K562 (cell line): ENCODE measurements around the gene SH3BP5L. TPM values are rescaled to one million over a fixed set of nuclear protein-coding genes. Genes with fewer than 3 reads are reported as not detected.

Source experiments
- BCOR ChIP-seq: fragments of 450-650 bp; IDR thresholded peaks from 2 replicates; pipeline ENCODE4 v1.6.1; 2016
- BRD9 ChIP-seq: fragments of 450-650 bp; IDR thresholded peaks from 2 replicates; pipeline ENCODE4 v1.6.1; 2018; ENCODE audit warnings: low read depth; ENCODE audit not compliant: partially characterized antibody
- CEBPB ChIP-seq: fragments of 450-650 bp; IDR thresholded peaks from 2 replicates; pipeline ENCODE4 v1.6.1; 2016; ENCODE audit warnings: missing genetic modification characterization, missing compliant biosample characterization
- E2F4 ChIP-seq: sonication (generic); formaldehyde crosslinking; IDR thresholded peaks from 2 replicates; pipeline ENCODE4 v1.8.0; 2022; ENCODE audit warnings: mild to moderate bottlenecking, low read depth, missing genetic modification reagents
- ELF2 ChIP-seq: fragments of 250-450 bp; sonication (Bioruptor Pico); IDR thresholded peaks from 2 replicates; pipeline ENCODE4 v1.5.0; 2021; ENCODE audit warnings: mild to moderate bottlenecking
- EP400 ChIP-seq: fragments of 450-650 bp; IDR thresholded peaks from 2 replicates; pipeline ENCODE4 v1.6.1; 2017; ENCODE audit warnings: antibody characterized with exemption, mild to moderate bottlenecking, moderate library complexity
- ERF ChIP-seq: fragments of 450-650 bp; formaldehyde crosslinking; IDR thresholded peaks from 2 replicates; pipeline ENCODE4 v1.4.0; 2020; ENCODE audit warnings: mild to moderate bottlenecking, mixed read lengths
- GATA2 ChIP-seq: sonication (generic); formaldehyde crosslinking; IDR thresholded peaks from 2 replicates; pipeline ENCODE4 v1.4.0; 2020; ENCODE audit warnings: mild to moderate bottlenecking, missing genetic modification reagents
- NFRKB ChIP-seq: fragments of 450-650 bp; IDR thresholded peaks from 2 replicates; pipeline ENCODE4 v1.6.1; 2016; ENCODE audit warnings: low read depth
- PHB ChIP-seq: fragments of 250-450 bp; sonication (Bioruptor Pico); IDR thresholded peaks from 2 replicates; pipeline ENCODE4 v1.5.0; 2021
- RAD21 ChIP-seq, 2 experiments: fragments of 250-450 bp in 1 of 2; fragments of 450-650 bp in 1 of 2; sonication (Bioruptor Pico) in 1 of 2; formaldehyde crosslinking in 1 of 2; IDR thresholded peaks in 1 of 2; conservative IDR thresholded peaks in 1 of 2; 2 replicates each; pipeline versions ENCODE4 v1.4.0 to v1.8.0; 2020 to 2022; ENCODE audit warnings: mild to moderate bottlenecking in 2 of 2, moderate library complexity in 1 of 2
- TGIF2 ChIP-seq: sonication (generic); formaldehyde crosslinking; IDR thresholded peaks from 2 replicates; pipeline ENCODE4 v1.8.1; 2022; ENCODE audit warnings: mild to moderate bottlenecking, missing genetic modification reagents, moderate library complexity
- XRCC3 ChIP-seq: fragments of 450-650 bp; IDR thresholded peaks from 2 replicates; pipeline ENCODE4 v1.6.1; 2017; ENCODE audit warnings: mild to moderate bottlenecking, moderate library complexity
- ZNF384 ChIP-seq: IDR thresholded peaks from 2 replicates; pipeline ENCODE4 v1.6.1; 2012; ENCODE audit warnings: low read depth, low read length, improper control_type of control experiment
- ZNF57 ChIP-seq: fragments of 450-650 bp; formaldehyde crosslinking; IDR thresholded peaks from 2 replicates; pipeline ENCODE4 v1.4.0; 2020; ENCODE audit warnings: mild to moderate bottlenecking, moderate library complexity
- ZNF707 ChIP-seq: fragments of 250-450 bp; sonication (Bioruptor Pico); conservative IDR thresholded peaks from 2 replicates; pipeline ENCODE4 v1.8.0; 2022; ENCODE audit warnings: inconsistent platforms, mild to moderate bottlenecking, moderate library complexity
- ZNF780A ChIP-seq: fragments of 250-450 bp; sonication (Bioruptor Pico); IDR thresholded peaks from 2 replicates; pipeline ENCODE4 v1.5.0; 2021; ENCODE audit warnings: mild to moderate bottlenecking
- polyA plus RNA-seq, 8 experiments: library from polyadenylated mRNA; depleted of rRNA in 4 of 8; stranded (reverse) in 5 of 8; unstranded in 3 of 8; fragments of >200 nt; fragmentation: Nextera tagmentation in 2 of 8; fragmentation: Illumina TruSeq in 1 of 8; extraction: Ambion mirVana in 2 of 8; extraction: Trizol in 1 of 8; gene quantifications; 2 replicates each; pipeline versions ENCODE4 v1.2.1 to v1.2.3, GENCODE V29; 2011 to 2014; ENCODE audit warnings: inconsistent platforms in 1 of 8, missing spikeins in 1 of 8
- total RNA-seq, 7 experiments: library from RNA; depleted of rRNA in 6 of 7; stranded (reverse); fragments of >200 nt in 6 of 7; fragmentation: Illumina TruSeq in 2 of 7; extraction: Trizol in 2 of 7; gene quantifications; 2 replicates each; pipeline versions ENCODE4 v1.2.1 to v1.2.3, GENCODE V29; 2011 to 2021; ENCODE audit warnings: low replicate concordance in 1 of 7
- TF ChIP-seq, protein P1 (sequence below): fragments of 450-650 bp; formaldehyde crosslinking; IDR thresholded peaks from 2 replicates; pipeline ENCODE4 v1.4.0; 2020; ENCODE audit warnings: mild to moderate bottlenecking, moderate library complexity
- TF ChIP-seq, protein P2 (sequence below): sonication (generic); formaldehyde crosslinking; IDR thresholded peaks from 2 replicates; pipeline ENCODE4 v1.9.0; 2022; ENCODE audit warnings: mild to moderate bottlenecking, missing genetic modification reagents
- TF ChIP-seq, protein P3 (sequence below): IDR thresholded peaks from 2 replicates; pipeline ENCODE4 v1.6.1; 2014; ENCODE audit warnings: antibody characterized with exemption
- TF ChIP-seq, protein P4 (sequence below): fragments of 250-450 bp; sonication (Bioruptor Pico); IDR thresholded peaks from 2 replicates; pipeline ENCODE4 v1.8.0; 2021; ENCODE audit warnings: mild to moderate bottlenecking, moderate library complexity

SH3BP5L gene
- total and polyA plus RNA-seq, 9 of the 15 experiments (the other 6 are each of a cell fraction or from before 2014, with no cell fraction given): 1.9 to 26.5 (median 15.8) TPM

DNA sequence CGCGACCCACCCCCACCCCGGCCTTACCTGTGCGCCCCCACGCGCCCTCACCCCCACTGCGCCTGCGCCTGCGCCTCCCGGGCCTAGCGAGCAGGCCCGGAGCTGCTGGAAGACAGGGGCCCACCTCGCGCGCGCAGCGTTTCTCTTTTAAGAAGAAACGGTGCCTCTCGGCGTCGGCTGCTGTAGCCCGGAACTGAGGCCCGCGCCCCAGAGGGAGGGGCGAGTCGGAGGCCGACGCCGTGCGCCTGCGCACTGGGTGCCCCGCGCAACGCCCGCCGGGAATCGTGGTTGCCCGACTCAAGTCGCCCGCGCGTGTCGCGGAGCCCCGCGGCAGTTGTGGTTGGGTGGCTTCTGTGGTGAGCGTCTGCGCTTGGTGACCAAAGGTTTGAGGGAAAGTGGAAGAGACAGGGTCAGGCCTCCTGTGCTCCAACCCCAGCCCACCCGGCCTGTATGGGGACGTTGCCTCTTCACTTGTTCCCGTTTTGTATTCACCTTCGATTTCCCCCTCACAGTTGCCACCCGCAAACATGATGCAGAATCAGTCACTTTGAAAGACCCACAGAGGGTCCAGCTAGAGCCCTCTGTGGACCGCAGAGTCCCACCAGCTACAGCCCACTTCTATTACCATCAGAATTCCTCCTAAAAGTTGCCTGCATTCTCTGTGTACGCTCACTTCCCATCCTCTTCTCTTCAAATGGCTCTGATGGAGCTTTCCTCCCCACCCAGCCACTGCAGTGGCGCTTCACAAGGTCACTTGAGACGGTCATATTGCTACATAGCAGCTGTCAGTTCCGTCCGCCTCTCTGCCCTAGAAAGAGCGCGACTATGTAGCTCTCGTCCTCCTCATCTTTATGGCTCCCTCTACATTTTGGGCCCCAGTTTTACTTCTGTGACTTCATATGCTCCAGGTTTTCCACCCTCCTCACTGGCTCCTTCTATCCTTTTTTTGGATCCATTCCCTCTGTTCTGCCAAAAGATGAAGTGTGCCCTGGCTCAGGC is 33.5 kb upstream of the SH3BP5L start, which contains the start of gene ZNF692 (continued):
- TF ChIP-seq, protein P1, sequence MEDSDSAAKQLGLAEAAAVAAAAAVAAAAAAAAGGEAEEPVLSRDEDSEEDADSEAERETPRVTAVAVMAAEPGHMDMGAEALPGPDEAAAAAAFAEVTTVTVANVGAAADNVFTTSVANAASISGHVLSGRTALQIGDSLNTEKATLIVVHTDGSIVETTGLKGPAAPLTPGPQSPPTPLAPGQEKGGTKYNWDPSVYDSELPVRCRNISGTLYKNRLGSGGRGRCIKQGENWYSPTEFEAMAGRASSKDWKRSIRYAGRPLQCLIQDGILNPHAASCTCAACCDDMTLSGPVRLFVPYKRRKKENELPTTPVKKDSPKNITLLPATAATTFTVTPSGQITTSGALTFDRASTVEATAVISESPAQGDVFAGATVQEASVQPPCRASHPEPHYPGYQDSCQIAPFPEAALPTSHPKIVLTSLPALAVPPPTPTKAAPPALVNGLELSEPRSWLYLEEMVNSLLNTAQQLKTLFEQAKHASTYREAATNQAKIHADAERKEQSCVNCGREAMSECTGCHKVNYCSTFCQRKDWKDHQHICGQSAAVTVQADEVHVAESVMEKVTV (CRISPR knock-in tag): no peak
- TF ChIP-seq CEBPB (tag) (peak; percentile 88), RAD21 (CRISPR knock-in tag; conservative IDR thresholded peaks at IDR 0.05 in 1 of 2, IDR thresholded peaks at IDR 0.05 in 1 of 2) (no peak), ZNF57 (CRISPR knock-in tag) (no peak), XRCC3 (no peak), BCOR (no peak), EP400 (no peak; the same call in 1 of the 2 replicates), GATA2 (no peak), ELF2 (peak; percentile 82), E2F4 (CRISPR knock-in tag) (no peak), NFRKB (no peak; the same call in none of the 2 replicates), ZNF384 (no peak), ZNF780A (CRISPR knock-in tag) (no peak), TGIF2 (CRISPR knock-in tag) (no peak), BRD9 (peak; percentile 33), ERF (peak; percentile 72; the same call in 1 of the 2 replicates), PHB (peak; percentile 39; the same call in 1 of the 2 replicates), ZNF707 (CRISPR knock-in tag) (0 out of 2 replicates have a peak, but pooled peaks have one; percentile 3)
- TF ChIP-seq, protein P2, sequence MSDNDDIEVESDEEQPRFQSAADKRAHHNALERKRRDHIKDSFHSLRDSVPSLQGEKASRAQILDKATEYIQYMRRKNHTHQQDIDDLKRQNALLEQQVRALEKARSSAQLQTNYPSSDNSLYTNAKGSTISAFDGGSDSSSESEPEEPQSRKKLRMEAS (CRISPR knock-in tag): peak; percentile 95
- TF ChIP-seq, protein P3, sequence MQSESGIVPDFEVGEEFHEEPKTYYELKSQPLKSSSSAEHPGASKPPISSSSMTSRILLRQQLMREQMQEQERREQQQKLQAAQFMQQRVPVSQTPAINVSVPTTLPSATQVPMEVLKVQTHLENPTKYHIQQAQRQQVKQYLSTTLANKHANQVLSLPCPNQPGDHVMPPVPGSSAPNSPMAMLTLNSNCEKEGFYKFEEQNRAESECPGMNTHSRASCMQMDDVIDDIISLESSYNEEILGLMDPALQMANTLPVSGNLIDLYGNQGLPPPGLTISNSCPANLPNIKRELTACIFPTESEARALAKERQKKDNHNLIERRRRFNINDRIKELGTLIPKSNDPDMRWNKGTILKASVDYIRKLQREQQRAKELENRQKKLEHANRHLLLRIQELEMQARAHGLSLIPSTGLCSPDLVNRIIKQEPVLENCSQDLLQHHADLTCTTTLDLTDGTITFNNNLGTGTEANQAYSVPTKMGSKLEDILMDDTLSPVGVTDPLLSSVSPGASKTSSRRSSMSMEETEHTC: no peak
- TF ChIP-seq, protein P4, sequence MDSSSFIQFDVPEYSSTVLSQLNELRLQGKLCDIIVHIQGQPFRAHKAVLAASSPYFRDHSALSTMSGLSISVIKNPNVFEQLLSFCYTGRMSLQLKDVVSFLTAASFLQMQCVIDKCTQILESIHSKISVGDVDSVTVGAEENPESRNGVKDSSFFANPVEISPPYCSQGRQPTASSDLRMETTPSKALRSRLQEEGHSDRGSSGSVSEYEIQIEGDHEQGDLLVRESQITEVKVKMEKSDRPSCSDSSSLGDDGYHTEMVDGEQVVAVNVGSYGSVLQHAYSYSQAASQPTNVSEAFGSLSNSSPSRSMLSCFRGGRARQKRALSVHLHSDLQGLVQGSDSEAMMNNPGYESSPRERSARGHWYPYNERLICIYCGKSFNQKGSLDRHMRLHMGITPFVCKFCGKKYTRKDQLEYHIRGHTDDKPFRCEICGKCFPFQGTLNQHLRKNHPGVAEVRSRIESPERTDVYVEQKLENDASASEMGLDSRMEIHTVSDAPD: no peak
